Loucy (cell line): Measurements from ENCODE around the gene PATE4.

Experiments used
- H2AFZ ChIP-seq: fragments of 200-600 bp; sonication (generic); 2 replicates; pipeline ENCODE4 v1.6.0; 2016; ENCODE audit warnings: antibody characterized with exemption, mild to moderate bottlenecking, low read length, moderate library complexity
- H3F3A ChIP-seq: fragments of 200-600 bp; 2 replicates; pipeline ENCODE4 v1.6.0; 2016; ENCODE audit warnings: antibody characterized with exemption, low read depth, mild to moderate bottlenecking
- H3K27me3 ChIP-seq: fragments of 200-600 bp; sonication (generic); 2 replicates; pipeline ENCODE4 v1.6.1; 2014; ENCODE audit warnings: low read length, mild to moderate bottlenecking; ENCODE audit not compliant: insufficient read depth, poor library complexity, severe bottlenecking
- H3K36me3 ChIP-seq: fragments of 200-600 bp; sonication (generic); 2 replicates; pipeline ENCODE4 v1.6.1; 2016; ENCODE audit warnings: low read length; ENCODE audit not compliant: insufficient read depth
- H3K4me1 ChIP-seq: fragments of 200-600 bp; sonication (generic); 2 replicates; pipeline ENCODE4 v1.5.1; 2014; ENCODE audit warnings: low read length, mild to moderate bottlenecking; ENCODE audit not compliant: insufficient read depth, poor library complexity, severe bottlenecking
- H3K4me2 ChIP-seq: fragments of 200-600 bp; sonication (generic); 2 replicates; pipeline ENCODE4 v1.6.0; 2014; ENCODE audit warnings: antibody characterized with exemption, low read length, low read depth, mild to moderate bottlenecking; ENCODE audit not compliant: poor library complexity, severe bottlenecking
- H3K4me3 ChIP-seq: fragments of 200-600 bp; sonication (generic); 2 replicates; pipeline ENCODE4 v1.5.1; 2014; ENCODE audit warnings: low read length, mild to moderate bottlenecking, mixed read lengths; ENCODE audit not compliant: poor library complexity, severe bottlenecking
- H3K79me2 ChIP-seq: fragments of 200-600 bp; sonication (generic); 2 replicates; pipeline ENCODE4 v1.6.1; 2014; ENCODE audit warnings: low read length; ENCODE audit not compliant: insufficient read depth
- H3K9ac ChIP-seq: fragments of 200-600 bp; sonication (generic); 2 replicates; pipeline ENCODE4 v1.6.0; 2014; ENCODE audit warnings: mild to moderate bottlenecking, low read depth, low read length, moderate library complexity; ENCODE audit not compliant: poor library complexity, severe bottlenecking
- H3K9me2 ChIP-seq: fragments of 200-600 bp; sonication (generic); replicated peaks from 2 replicates; pipeline ENCODE4 v1.6.1; 2016; ENCODE audit warnings: low read depth, low read length, mixed read lengths
- H3K9me3 ChIP-seq: fragments of 200-600 bp; sonication (generic); 2 replicates; pipeline ENCODE4 v1.6.1; 2014; ENCODE audit warnings: mild to moderate bottlenecking, antibody characterized with exemption, low read length, low read depth; ENCODE audit not compliant: insufficient read depth
- H4K20me1 ChIP-seq: fragments of 200-600 bp; sonication (generic); 2 replicates; pipeline ENCODE4 v1.6.0; 2014; ENCODE audit warnings: antibody characterized with exemption, low read length, mild to moderate bottlenecking; ENCODE audit not compliant: insufficient read depth, poor library complexity, severe bottlenecking
- EZH2phosphoT487 ChIP-seq: fragments of 200-600 bp; IDR thresholded peaks from 2 replicates; pipeline ENCODE4 v1.6.1; 2018; ENCODE audit warnings: antibody characterized with exemption, mild to moderate bottlenecking, moderate library complexity, borderline replicate concordance
- TF ChIP-seq, protein P1 (sequence below): fragments of 200-600 bp; sonication (generic); conservative IDR thresholded peaks from 2 replicates; pipeline ENCODE4 v1.5.1; 2014; ENCODE audit warnings: mild to moderate bottlenecking, antibody characterized with exemption, low read length

Gene PATE4

GRCh38 chr11:125790825-125791224 lies 42.3 kb upstream of the PATE4 start:
- Histone ChIP-seq H3K9ac (no peak overlapping the region), H3K36me3 (no peaks in the 10 kb centered on the region), H3K27me3 (no peaks in the 10 kb centered on the region), H3K4me2 (no peak overlapping the region), H4K20me1 (no peaks in the 10 kb centered on the region), H3K4me1 (no peaks in the 10 kb centered on the region), H3K9me3 (no peaks in the 10 kb centered on the region), H2AFZ (no peak overlapping the region), H3K4me3 (no peak overlapping the region), H3K79me2 (no peaks in the 10 kb centered on the region), H3K9me2 (no peaks in the 10 kb centered on the region), H3F3A (no peaks in the 10 kb centered on the region)
- TF ChIP-seq, protein P1, sequence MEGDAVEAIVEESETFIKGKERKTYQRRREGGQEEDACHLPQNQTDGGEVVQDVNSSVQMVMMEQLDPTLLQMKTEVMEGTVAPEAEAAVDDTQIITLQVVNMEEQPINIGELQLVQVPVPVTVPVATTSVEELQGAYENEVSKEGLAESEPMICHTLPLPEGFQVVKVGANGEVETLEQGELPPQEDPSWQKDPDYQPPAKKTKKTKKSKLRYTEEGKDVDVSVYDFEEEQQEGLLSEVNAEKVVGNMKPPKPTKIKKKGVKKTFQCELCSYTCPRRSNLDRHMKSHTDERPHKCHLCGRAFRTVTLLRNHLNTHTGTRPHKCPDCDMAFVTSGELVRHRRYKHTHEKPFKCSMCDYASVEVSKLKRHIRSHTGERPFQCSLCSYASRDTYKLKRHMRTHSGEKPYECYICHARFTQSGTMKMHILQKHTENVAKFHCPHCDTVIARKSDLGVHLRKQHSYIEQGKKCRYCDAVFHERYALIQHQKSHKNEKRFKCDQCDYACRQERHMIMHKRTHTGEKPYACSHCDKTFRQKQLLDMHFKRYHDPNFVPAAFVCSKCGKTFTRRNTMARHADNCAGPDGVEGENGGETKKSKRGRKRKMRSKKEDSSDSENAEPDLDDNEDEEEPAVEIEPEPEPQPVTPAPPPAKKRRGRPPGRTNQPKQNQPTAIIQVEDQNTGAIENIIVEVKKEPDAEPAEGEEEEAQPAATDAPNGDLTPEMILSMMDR: no peak
- TF ChIP-seq EZH2phosphoT487: no peak

DNA sequence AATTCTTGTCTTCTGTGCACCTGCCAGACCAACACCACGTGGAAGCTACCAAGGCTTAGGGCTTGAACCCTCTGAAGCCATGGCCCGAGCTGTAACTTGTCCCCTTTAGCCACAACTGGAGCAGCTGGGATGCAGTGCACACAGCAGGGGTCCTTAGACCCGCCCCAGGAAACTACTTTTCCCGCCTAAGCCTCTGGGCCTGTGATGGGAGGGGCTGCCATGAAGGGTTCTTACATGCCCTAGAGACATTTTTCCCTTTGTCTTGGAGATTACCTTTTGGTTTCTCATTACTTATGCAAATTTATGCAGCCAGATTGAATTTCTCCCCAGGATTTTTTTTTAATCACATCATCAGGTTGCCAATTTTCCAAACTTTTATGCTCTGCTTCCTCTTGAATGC lies 35.5 kb upstream of the PATE4 start:
- H3K27me3 ChIP-seq: no peaks in the 10 kb centered on the region
- no peak overlapping the region for H3K9ac ChIP-seq
- H3K79me2 ChIP-seq: no peaks in the 10 kb centered on the region
- H3K9me2 ChIP-seq: no peaks in the 10 kb centered on the region
- H3K36me3 ChIP-seq: no peaks in the 10 kb centered on the region
- H3K9me3 ChIP-seq: peaks cover 4% of the 10 kb centered on the region
- no peaks in the 10 kb centered on the region for H3F3A ChIP-seq
- no peaks in the 10 kb centered on the region for H4K20me1 ChIP-seq
- H3K4me1 ChIP-seq: no peaks in the 10 kb centered on the region
- H3K4me2 ChIP-seq: no peak overlapping the region
- no peak overlapping the region for H3K4me3 ChIP-seq
- TF ChIP-seq, protein P1: no peak
- no peak for TF ChIP-seq EZH2phosphoT487
- H2AFZ ChIP-seq: no peak overlapping the region

DNA sequence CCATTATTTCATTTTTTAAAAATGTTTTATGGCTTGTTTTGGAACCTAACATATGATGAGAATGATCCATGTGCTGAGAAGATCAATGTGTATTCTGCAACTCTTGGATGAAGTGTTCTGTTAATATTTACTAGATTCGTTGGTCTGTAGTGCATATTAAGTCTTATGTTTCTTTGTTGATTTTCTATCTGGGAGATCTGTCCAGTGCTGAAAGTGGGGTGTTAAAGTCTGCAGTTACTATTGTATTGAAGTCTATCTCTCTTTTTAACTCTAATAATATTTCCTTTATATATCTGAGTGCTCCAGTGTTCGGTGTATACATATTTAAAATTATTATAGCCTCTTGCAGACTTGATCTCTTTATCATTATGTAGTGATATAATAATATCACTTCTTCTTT lies 33.3 kb upstream of the PATE4 start:
- H3F3A ChIP-seq: no peaks in the 10 kb centered on the region
- H3K9me2 ChIP-seq: no peaks in the 10 kb centered on the region
- no peak overlapping the region for H3K4me2 ChIP-seq
- H4K20me1 ChIP-seq: no peaks in the 10 kb centered on the region
- TF ChIP-seq, protein P1: no peak
- TF ChIP-seq EZH2phosphoT487: no peak
- no peak overlapping the region for H3K4me3 ChIP-seq
- no peaks in the 10 kb centered on the region for H3K79me2 ChIP-seq
- H3K4me1 ChIP-seq: no peaks in the 10 kb centered on the region
- no peak overlapping the region for H3K9ac ChIP-seq
- H2AFZ ChIP-seq: no peak overlapping the region
- H3K27me3 ChIP-seq: no peaks in the 10 kb centered on the region
- peaks cover 6% of the 10 kb centered on the region for H3K9me3 ChIP-seq
- H3K36me3 ChIP-seq: no peaks in the 10 kb centered on the region
